ENCODE data around the gene FLOT2.
A peak's percentile ranks its signal among the peaks of the same experiment; 100 is the strongest.
"Not testable (repeated sequence)": the region's sequence is repeated elsewhere in the genome, so short reads cannot be mapped to it uniquely, and the experiment has no call there.

The FLOT2 gene, protein sequence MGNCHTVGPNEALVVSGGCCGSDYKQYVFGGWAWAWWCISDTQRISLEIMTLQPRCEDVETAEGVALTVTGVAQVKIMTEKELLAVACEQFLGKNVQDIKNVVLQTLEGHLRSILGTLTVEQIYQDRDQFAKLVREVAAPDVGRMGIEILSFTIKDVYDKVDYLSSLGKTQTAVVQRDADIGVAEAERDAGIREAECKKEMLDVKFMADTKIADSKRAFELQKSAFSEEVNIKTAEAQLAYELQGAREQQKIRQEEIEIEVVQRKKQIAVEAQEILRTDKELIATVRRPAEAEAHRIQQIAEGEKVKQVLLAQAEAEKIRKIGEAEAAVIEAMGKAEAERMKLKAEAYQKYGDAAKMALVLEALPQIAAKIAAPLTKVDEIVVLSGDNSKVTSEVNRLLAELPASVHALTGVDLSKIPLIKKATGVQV

DNA sequence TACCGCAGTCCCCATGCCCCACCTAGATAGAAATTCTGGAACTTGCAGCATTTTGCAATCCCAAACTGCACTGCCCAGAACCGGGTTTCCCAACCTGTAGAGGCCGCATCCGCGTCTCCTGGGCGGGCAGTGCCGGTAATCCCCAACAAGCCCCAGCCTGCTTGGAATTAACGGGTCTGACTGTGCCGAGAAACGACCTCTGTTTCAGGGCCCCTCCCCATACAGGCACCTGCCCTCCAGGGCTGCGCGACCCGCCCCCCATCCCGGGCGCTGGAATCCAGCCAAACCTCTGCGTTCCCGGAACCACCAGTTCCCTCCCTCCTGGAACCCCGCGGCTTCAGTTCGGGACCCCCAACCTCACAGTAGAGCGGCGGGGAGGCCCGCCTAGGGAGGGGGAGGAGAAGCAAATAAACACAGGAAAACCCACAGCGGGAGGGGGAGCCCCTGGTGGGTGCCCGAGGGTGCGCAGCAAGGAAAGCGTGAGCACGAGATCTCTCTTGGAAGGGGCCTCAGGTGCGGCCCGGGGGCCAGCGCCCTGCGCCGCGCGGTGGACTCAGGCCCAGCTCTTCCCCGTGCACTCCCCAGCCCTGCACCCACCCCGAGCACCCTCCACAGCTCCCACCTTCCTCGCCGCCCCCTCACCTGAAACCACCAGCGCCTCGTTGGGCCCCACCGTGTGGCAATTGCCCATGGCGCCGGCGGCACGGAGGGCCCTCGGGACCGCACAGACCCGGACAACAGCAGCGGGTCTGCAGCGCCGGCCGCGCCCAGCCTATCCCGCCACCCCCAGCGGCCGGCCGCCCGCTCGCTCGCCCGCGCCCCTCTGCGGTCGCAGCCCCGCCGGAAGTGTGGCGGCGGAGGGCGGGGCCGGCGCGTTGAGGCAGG lies at the start of gene FLOT2:
TSS of gene FLOT2 (minus strand) at position 850 of the 885 bp plus-strand sequence. CDS start at position 691, 159 bp downstream.
- DNase-seq (ENCODE audit: low read depth), result peak; percentile 63

DNA sequence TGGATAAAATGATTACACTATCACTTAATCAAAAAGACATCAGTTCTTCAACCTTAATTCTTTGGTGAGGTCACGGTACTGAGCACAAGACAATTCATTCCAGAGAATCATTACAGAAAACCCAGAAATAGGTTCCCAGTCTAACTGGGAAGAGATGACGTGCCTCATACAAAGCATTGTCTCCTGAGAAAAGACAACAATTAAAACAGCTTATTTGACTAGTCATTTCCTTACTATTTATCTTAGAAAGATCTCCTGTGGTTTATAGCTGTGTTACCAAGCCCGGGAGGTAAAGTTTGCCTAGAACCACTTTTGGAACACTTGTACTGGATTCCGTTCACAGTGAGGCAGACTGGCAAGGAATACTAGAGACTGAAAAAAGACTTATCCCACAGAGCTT lies 48.7 kb upstream of the FLOT2 start:
- DNase-seq (ENCODE audit: low read depth), result peak; percentile 57

DNA sequence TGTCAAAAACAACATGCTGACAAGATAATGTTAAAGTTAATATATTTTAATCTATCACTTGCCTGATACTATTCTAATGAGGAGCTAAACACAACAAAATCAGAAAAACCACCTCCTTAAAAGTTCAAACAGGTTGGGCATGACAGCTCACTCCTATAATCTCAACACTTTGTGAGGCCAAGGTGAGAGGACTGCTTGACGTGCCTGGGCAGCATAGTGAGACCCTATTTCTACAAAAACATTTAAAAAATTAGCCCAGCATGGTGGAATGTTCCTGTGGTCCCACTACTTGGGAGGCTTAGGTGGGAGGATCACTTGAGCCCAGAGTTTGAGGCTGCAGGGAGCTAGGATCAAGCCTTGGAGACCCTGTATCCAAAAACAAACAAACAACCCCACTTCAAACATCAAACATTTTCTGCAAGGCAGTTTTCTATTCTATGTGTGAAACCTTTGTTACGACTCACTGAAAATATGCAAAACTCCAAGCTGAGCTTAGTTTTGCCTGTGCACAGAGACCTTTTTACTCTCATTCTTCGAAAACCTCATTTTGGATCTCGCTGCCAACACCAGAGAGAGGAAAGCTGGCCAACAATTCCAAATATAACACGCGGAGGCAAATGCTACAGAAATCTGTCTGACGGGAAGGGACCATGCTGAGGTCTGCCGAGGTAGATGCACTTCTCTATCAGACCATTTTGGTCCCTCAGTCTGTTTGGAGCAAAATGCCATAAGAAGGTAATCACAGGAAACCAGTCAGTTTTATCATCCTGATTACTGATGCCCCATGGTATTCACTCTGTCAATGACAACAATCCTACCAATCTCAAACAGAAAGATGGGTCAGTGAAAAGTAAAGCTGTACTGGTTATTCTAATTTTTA lies 47.6 kb upstream of the FLOT2 start:
- DNase-seq (ENCODE audit: low read depth), result no peak

DNA sequence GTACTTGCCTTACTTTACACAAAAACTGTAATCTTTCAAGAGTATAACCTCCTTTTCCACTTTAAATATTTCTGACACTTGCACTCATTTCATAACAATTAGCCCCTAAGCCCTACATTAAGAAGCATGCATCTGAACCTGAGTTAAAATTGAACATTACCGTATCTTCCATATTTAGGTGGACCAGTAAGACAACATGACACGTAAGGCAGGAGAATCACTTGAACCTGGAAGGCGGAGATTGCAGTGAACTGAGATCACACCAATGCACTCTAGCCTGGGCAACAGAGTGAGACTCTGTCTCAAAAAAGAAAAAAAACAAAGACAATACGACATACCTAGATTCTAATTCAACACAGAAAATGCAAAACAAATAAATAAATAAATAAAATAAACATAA lies 46.8 kb upstream of the FLOT2 start:
- no peak for DNase-seq (ENCODE audit: low read depth)

DNA sequence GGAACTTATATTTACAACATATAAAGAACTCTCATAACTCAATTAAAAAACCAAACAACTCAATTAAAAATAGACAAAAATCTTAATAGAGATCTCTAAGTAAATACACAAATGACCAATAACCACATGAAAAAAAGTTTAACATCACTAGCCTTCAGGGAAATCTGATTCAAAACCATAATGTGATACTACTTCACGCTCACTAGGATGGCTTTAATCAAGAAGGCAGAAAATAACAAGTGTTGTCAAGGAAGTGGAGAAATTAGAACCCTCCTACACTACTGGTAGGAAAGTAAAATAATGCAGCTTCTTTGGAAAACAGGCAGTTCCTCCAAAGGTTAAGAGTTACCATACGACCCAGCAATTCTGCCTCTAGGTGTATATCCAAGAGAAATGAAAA lies 45.4 kb upstream of the FLOT2 start:
- DNase-seq (ENCODE audit: low read depth), result no peak

DNA sequence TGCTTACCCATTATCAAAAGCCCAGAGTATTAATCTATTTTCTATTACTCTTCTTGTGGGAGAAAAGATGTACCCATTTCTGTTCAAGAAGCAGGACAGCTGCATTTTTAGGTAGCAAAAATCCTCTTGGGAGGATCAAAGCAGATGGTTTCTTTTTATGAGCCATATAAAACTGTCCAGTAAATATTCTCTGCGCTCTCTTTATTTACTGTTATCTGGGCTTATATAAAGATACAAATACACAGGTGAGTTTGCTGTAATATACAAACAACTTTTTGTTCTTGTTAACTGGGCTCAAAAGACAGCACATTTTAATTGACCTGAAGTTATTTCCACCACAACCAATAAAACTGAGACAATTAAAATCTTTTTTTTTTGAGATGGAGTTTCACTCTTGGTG lies 43.7 kb upstream of the FLOT2 start:
- no peak for DNase-seq (ENCODE audit: low read depth)

DNA sequence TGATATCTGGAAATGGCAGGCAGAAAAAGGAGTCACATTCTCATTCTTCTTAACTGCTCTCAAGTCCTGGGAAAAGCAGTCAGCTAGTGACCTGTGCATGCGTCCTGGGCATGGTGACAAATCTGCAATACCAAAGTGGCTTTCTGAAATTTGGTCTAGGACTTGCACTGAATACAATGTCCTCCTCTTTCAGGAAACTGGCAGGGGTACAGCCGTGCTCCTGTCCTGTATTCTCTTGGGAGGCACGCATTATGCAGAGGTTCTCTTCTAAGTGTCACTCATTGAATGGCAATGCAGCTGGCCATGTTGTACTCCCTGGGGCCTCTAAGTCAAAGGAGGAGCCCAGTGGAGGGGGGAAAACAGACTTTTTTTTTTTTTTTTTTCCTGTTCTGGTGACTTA lies 43.1 kb upstream of the FLOT2 start:
- DNase-seq (ENCODE audit: low read depth), result no peak

DNA sequence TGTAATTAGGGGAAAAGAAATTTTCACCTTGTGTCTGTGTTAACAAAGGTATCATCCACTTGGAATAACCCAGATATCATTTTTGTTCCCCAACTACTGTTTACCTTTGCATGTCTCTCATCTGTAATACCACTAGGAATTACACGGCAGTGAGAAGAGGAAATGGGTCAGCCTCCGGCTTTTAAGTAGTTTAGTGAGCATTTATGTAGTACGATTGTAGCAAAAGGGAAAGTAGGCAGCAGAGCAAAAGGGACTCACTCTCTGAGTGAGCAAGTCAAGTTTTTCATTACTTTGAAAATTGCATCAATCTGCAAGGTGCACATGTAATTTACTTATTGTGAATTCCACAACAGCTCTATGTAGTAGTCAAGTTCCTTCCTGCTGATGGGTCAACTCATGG lies 42.6 kb upstream of the FLOT2 start:
- DNase-seq (ENCODE audit: low read depth), result no peak

DNA sequence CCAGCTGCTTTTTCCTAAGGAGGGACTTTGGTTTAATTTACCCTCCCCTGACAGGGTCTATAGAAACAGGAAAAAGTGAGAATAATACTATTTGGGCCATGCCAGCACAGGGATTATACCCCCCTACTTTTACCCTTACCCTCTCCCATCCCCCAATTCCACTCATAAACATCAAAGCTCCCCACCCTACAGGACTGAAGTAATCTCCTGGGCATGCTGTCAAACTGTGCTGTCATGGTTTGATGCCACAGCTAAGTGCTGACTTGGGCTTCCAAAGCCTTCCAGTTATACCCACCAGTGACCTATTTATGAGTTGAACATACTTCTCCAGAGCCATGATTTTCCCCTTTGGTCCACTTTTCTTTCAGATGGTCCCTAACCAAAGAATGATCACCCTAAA lies 41.0 kb upstream of the FLOT2 start:
- peak; percentile 42 for DNase-seq (ENCODE audit: low read depth)

DNA sequence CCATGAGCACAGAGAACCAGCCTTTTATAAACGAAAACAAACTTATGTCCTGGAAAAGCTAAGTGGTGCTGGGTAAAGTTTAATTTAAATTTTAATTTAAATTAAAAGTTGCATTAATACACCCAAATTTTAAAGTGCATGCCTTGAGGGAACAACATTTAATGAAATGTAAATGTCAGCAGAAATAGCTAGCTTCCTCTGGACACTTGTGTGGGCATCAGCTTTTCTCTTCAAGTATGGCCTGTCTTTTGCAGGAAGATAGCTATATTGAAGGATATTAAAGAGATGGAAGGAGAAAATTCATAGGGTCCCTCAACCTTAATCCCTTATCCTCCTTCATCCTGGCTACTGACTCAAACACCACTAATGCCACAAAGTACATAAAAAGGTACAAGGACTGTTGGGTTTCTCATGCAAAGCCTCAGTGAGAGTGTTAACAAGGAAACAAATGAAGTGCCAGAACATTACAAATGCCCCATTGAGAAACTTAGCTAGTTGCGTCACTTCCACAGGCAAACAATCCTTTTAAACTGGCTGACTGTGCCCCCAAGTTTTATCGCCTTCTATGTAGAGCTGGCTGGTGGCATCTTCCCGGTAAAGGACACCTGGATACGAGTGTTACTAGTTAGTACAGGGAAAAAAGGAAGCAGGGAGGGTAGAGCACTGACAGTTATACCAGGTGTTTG lies 39.7 kb upstream of the FLOT2 start:
- peak; percentile 66 for DNase-seq (ENCODE audit: low read depth)

DNA sequence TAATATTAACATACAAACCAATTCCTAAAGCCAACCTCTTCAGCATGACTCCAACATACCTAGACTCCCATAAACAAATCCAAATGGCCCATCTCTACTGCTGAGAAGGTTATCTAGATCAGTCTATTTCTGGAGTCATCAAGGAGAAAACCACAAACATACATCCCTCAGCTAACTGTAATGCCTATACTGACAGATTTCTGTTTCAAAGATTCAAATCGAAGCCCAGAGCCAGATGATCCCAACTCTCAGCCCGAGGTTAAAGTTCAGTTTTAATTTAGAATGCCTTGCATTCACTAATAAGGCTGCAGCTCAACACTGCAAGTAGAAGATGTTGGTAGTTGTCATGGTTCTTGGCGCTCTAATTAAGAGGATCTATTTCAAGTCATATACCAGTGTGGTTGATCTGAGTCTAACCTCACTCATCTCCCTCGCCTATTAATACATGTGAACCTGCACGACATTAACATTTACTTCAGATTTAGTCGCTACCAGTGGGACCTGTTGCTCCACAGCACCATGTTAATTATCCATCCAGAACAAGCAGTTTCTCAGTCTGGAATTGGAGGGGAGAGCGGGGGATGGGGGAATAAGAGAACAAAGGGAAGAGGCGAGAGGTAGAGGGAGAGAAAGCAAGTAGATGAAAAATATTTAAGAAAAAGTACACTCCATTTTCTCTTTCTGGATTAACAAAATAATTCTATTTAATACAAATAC lies 38.4 kb upstream of the FLOT2 start:
- no peak for DNase-seq (ENCODE audit: low read depth)

DNA sequence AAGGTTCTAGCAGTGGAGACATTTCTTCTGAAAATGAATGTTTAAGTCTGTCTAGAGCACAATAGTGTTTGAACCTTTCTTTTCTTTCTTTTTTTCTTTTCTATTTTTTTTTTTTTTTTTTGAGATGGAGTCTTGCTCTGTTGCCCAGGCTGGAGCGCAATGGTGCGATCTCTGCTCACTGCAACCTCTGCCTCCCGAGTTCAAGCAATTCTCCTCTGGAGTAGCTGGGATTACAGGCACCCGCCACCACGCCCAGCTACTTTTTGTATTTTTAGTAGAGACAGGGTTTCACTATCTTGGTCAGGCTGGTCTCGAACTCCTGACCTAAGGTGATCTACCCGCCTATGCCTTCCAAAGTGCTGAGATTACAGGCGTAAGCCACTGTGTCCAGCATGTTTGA lies 37.0 kb upstream of the FLOT2 start:
- not testable (repeated sequence) for DNase-seq (ENCODE audit: low read depth)

DNA sequence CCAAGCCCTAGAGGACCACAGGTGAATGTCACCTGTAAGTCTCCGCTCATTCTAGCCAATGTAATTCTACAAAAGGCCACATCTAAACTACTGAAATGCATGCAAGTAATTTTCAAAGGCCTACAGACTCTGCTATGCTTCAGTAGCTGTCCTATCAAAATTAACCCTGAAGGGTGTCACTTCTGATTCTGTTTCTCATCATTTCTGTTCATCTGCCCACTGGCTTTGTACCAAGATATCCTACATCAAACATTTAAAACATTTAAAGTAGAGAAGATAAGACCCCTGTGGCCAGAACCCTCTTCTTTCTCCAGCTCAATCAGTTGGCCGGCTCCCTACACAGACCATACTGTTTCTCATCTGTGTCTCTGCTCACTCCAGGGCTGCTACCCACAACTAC lies 32.3 kb upstream of the FLOT2 start:
- no peak for DNase-seq (ENCODE audit: low read depth)

DNA sequence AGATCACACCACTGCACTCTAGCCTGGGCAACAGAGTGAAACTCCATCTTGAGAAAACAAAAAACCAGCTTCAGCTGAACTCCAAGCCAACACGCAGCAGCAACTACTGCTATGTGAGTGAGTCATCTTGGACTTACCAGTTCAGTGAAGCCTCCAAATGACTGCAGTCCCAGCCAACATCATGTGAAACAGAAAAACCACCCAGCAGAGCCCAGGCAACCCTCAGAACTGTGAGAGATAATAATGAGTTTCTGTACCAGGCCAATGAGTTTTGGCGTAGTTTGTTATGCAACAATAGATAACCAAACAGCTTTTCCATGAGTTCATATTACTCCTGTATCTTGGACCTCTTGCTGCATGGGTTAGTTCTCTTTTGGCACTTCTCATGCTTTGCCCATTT lies 30.5 kb upstream of the FLOT2 start:
- DNase-seq (ENCODE audit: low read depth), result no peak

DNA sequence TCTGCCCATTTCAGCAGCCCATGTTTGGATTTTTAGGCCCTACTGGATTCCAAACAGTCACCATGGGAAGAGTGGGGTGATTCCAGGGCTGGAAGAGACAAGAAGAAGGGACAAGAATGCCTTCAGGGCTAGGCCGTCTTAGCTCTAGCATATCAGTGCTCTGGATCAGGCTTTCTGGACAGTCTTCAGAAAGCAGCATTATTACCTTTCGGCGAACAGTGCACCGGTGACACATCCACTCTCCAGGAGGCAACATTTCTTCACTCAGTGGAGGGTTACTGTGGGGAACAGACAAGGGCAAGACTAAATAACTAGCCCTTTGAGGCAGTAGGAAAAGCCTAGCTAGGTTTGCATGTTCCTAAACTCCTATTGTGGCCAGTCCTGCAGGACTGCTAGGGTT lies 29.3 kb upstream of the FLOT2 start:
- DNase-seq (ENCODE audit: low read depth), result no peak

DNA sequence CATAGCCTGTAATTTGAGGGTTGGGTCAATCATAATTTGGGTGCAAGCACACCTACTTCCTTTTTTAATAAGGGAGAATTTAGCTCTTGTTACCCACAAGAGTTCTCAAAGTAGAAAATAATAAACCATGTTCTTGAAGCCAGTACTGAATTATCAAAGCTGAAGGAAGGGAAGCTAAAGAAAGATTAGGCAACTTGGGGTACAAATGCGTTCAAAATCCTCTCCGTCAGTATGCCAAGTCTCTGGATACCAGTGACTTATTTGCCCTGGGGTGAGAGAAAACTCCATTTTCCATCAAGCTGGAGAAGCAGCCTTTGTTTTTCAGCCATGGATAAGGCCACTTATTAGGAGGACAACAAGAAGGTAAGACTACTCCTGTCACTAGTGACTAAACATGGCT lies 28.8 kb upstream of the FLOT2 start:
- no peak for DNase-seq (ENCODE audit: low read depth)

DNA sequence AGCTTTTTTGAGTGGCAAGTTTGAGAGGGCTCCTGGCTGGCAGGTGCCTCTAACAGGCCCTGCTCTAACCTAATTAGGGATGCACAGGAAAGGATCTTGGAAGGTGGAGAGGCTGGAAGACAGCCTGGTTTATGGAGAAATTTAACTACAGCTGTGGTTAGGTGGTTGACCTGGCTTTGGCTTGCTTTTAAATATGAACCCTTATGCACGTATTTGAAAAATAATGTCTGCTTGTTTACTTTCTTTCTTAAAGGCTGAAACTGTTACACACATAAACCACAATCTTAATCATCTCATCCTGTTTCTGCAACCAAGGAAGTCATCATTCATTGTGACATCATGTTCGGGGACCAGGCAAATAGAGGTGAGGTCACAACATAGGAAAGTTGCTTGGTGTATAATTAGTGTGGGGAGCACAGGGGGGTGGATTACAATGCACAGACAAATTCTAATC lies 28.4 kb upstream of the FLOT2 start:
- peak; percentile 82 for DNase-seq (ENCODE audit: low read depth)

DNA sequence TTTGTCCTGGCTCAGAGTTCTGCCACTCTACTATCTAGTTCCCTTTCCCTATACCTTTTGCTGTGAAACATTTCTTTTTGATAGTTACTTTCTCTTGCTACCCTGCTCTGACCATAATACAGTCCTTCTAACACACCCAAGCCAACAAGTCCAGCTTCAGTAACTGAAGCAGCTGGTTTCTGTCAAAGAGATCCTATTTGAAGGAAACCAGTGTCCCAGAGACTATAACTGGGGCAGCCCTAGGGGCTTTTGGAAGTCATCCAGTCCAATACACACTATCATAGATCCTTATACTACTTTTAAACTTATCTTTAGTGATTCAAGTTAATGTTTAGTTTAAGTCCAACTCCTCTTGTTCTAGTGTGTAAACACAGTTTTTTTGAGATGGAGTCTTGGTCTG lies 22.7 kb upstream of the FLOT2 start:
- DNase-seq (ENCODE audit: low read depth), result no peak

DNA sequence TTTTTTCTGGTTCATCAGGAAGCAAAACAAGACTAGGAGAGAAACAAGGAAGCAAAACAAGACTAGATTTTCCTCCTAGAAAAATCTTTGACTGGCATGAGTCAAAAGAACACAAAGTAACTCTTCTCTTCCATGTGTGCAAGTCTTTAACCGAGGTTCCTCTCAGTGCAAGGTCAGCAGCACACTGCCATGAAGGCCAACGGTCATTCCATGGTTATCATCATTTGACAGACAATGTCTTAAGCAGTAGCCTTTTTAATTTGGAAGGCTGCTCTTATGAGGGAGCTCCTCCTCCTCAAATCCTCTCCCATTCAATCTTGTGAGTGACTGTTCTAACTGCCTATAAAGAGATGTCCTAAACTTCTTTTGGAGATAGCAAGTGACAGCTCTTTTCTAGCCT lies 20.8 kb upstream of the FLOT2 start:
- DNase-seq (ENCODE audit: low read depth), result no peak

DNA sequence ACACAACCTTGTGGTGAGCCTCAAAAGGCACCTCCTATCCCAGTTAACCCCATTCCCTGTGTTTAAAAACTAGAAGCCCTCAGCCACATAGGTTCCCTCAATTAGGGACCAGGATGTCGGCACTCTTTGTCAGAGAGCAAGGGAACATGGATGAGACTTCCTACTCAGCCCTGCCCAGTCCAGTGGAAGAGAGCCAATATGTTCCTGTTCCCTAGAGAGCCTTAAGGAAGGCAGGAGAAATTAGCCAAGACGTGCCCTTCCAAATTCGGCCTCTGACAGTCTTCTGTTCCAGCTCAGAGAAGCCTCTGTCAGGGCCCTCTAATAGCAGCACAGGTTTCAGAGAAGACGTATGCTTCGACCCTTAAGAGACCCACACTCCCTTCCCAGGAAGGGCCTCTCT lies 19.9 kb upstream of the FLOT2 start:
- no peak for DNase-seq (ENCODE audit: low read depth)

DNA sequence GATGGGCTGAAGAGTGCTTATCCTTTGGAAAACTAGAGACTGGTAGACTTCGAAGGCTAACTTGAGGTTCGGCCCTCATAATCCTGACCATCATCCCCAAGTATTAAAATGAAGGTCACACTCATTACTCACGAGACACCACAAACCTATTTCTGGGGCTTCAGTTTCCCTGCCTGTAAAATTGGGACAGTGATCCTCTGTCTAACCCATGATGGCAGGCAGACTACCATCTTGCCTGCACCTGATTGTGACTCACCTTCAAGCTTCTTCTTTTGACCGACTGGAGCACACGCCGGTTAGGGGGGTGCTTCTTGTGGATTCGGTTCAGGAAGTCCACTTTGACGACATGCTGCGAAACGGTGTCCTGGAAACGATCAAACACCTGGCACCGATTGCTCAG lies 19.5 kb upstream of the FLOT2 start:
- no peak for DNase-seq (ENCODE audit: low read depth)

Data from fibroblast of gingiva (primary cell).